DND-41 (cell line): ENCODE results near the gene IMMP1L.

Experiments used
- ATAC-seq: fragments of 200-7000 bp; cut with Tn5 transposase; 3 replicates; pipeline ENCODE4 v1.9.1; 2021; ENCODE audit warnings: low read depth; ENCODE audit not compliant: insufficient read depth
- DNase-seq: peaks from one replicate; pipeline ENCODE4 v3.0.0-alpha.2; 2020
- H2AFZ ChIP-seq: 2 replicates; pipeline ENCODE4 v1.6.0; 2012; ENCODE audit warnings: low read depth, low read length
- H3K27ac ChIP-seq: 2 replicates; pipeline ENCODE4 v1.5.1; 2012; ENCODE audit warnings: low read length, inconsistent platforms
- H3K27me3 ChIP-seq: fragments of 200-600 bp; sonication (generic); 2 replicates; pipeline ENCODE4 v1.6.0; 2012; ENCODE audit warnings: low read length, mild to moderate bottlenecking, inconsistent platforms; ENCODE audit not compliant: insufficient read depth, poor library complexity
- H3K36me3 ChIP-seq: 2 replicates; pipeline ENCODE4 v1.5.1; 2012; ENCODE audit warnings: low read length, inconsistent platforms; ENCODE audit not compliant: insufficient read depth
- H3K4me1 ChIP-seq: 2 replicates; pipeline ENCODE4 v1.5.1; 2012; ENCODE audit warnings: mild to moderate bottlenecking, low read length; ENCODE audit not compliant: insufficient read depth
- H3K4me2 ChIP-seq: 2 replicates; pipeline ENCODE4 v1.6.0; 2012; ENCODE audit warnings: mild to moderate bottlenecking, moderate library complexity, low read length, inconsistent platforms; ENCODE audit not compliant: insufficient read depth
- H3K4me3 ChIP-seq, 2 experiments: fragments of 200-600 bp in 1 of 2; shearing (Covaris generic) in 1 of 2; 2 replicates each; pipeline ENCODE4 v1.5.1; 2012 to 2016; ENCODE audit warnings: inconsistent platforms in 2 of 2, low read length in 2 of 2, mild to moderate bottlenecking in 2 of 2, low read depth in 1 of 2, moderate library complexity in 1 of 2
- H3K79me2 ChIP-seq: 2 replicates; pipeline ENCODE4 v1.6.0; 2012; ENCODE audit warnings: low read length, inconsistent platforms; ENCODE audit not compliant: insufficient read depth
- H3K9ac ChIP-seq: 2 replicates; pipeline ENCODE4 v1.6.0; 2012; ENCODE audit warnings: low read depth, mild to moderate bottlenecking, inconsistent platforms, low read length, moderate library complexity
- H3K9me3 ChIP-seq: 2 replicates; pipeline ENCODE4 v1.5.1; 2012; ENCODE audit warnings: low read length, moderate library complexity, mild to moderate bottlenecking, inconsistent platforms; ENCODE audit not compliant: insufficient read depth, severe bottlenecking
- H4K20me1 ChIP-seq: 2 replicates; pipeline ENCODE4 v1.6.0; 2012; ENCODE audit warnings: low read length; ENCODE audit not compliant: insufficient read depth
- EZH2 ChIP-seq: IDR thresholded peaks from 3 replicates; pipeline ENCODE4 v1.6.1; 2012; ENCODE audit warnings: borderline replicate concordance, low read depth, mild to moderate bottlenecking, moderate library complexity, low read length, inconsistent platforms; ENCODE audit not compliant: severe bottlenecking
- TF ChIP-seq, protein P1 (sequence below): IDR thresholded peaks from 2 replicates; pipeline ENCODE4 v1.5.1; 2012; ENCODE audit warnings: borderline replicate concordance, low read length, moderate library complexity, mild to moderate bottlenecking; ENCODE audit not compliant: poor library complexity, severe bottlenecking; ENCODE audit errors: extremely low read depth

Gene IMMP1L

DNA sequence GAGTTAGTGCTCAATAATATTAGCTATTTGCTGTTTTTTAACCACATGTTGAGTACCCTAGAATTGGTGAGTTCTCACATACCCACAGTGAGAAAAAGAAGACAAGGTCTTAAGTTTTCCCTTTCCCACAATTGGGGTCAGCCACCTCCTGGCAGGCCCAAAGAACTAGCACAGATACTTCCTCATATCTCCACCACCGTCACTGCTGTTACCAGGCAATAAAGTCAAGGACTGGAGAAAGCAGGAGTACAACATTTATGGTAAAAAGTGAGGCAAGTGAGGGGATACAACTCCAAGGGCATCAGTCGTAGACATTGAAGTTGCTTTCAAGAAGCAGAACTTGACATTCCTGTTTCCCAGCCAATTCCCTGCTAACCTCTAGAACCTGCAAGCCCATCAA lies 19.8 kb upstream of the IMMP1L start:
- Histone ChIP-seq H3K79me2 (no peaks in the 10 kb centered on the region), H3K27ac (no peak overlapping the region), H3K9ac (no peak overlapping the region), H3K27me3 (no peaks in the 10 kb centered on the region), H4K20me1 (no peaks in the 10 kb centered on the region), H2AFZ (no peak overlapping the region), H3K4me2 (no peak overlapping the region), H3K4me1 (no peaks in the 10 kb centered on the region), H3K9me3 (no peaks in the 10 kb centered on the region), H3K36me3 (no peaks in the 10 kb centered on the region), H3K4me3 (no peak overlapping the region)
- no peak for DNase-seq
- no peak for TF ChIP-seq EZH2
- TF ChIP-seq, protein P1, sequence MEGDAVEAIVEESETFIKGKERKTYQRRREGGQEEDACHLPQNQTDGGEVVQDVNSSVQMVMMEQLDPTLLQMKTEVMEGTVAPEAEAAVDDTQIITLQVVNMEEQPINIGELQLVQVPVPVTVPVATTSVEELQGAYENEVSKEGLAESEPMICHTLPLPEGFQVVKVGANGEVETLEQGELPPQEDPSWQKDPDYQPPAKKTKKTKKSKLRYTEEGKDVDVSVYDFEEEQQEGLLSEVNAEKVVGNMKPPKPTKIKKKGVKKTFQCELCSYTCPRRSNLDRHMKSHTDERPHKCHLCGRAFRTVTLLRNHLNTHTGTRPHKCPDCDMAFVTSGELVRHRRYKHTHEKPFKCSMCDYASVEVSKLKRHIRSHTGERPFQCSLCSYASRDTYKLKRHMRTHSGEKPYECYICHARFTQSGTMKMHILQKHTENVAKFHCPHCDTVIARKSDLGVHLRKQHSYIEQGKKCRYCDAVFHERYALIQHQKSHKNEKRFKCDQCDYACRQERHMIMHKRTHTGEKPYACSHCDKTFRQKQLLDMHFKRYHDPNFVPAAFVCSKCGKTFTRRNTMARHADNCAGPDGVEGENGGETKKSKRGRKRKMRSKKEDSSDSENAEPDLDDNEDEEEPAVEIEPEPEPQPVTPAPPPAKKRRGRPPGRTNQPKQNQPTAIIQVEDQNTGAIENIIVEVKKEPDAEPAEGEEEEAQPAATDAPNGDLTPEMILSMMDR, result no peak
- no peak for ATAC-seq

DNA sequence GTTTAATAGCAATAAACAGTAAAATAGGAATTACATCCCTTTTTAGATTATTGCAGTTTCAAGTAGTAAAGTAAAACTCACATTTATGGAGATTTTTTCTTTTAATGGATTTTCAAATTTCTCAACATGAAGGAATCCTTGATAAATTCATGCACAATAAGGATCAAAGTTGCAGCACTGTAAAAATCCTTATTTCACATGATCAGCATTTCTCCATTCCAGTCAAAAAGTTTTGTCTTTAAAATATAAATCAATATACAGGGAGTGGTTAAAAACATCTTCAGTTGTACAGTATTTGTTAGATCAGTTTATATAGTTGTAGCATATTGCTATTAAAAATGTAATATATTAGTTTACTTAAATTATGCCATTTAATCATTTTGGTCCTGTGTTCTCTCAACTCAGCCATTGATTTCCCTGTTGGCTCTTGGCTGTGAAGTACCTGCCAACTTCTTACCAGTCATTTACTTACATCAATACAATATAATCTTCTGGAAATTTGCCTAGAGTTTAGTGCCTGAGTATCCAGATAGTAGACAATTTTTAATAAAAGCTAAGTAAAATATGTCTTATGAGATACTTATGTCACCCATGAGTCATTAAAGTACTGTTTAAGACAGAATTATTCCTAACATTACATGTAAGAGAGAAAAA lies 12.2 kb upstream of the IMMP1L start:
- no peaks in the 10 kb centered on the region for H3K4me1 ChIP-seq
- H3K36me3 ChIP-seq, result no peaks in the 10 kb centered on the region
- ATAC-seq (no peak), DNase-seq (no peak)
- H4K20me1 ChIP-seq, result no peaks in the 10 kb centered on the region
- no peaks in the 10 kb centered on the region for H3K27me3 ChIP-seq
- H3K4me3 ChIP-seq, result no peak overlapping the region
- no peak overlapping the region for H3K9ac ChIP-seq
- H3K79me2 ChIP-seq, result no peaks in the 10 kb centered on the region
- no peak overlapping the region for H2AFZ ChIP-seq
- no peak overlapping the region for H3K4me2 ChIP-seq
- TF ChIP-seq, protein P1, result no peak
- no peak for TF ChIP-seq EZH2
- no peak overlapping the region for H3K27ac ChIP-seq
- H3K9me3 ChIP-seq, result no peaks in the 10 kb centered on the region

DNA sequence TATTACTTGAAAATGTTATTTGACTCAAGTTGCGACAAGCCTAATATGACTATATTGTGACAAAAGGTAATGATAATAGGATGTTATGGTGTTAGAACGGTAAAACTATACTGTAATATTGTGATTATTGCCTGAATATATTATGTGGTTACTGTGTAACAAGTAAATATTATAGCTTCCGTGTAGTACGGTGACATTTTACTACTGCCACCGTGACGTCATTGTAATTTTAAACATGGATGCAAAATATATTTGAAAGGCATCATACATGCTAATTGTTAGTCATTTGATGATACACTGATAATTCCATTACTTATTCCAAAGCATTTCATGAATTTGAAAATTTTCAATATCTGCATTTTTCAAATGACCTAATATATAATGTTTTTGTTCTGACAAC lies 2.7 kb upstream of the IMMP1L start:
- TF ChIP-seq EZH2, result no peak
- TF ChIP-seq, protein P1, result no peak
- no peak overlapping the region for H3K27ac ChIP-seq
- no peak overlapping the region for H3K9ac ChIP-seq
- H3K4me3 ChIP-seq, result no peak overlapping the region
- no peaks in the 10 kb centered on the region; the same call in 1 of the 2 replicates for H4K20me1 ChIP-seq
- no peaks in the 10 kb centered on the region for H3K27me3 ChIP-seq
- H3K9me3 ChIP-seq, result no peaks in the 10 kb centered on the region
- ATAC-seq (no peak), DNase-seq (no peak)
- H3K4me1 ChIP-seq, result peaks cover 36% of the 10 kb centered on the region
- peaks cover 53% of the 10 kb centered on the region for H3K79me2 ChIP-seq
- no peak overlapping the region for H2AFZ ChIP-seq
- no peaks in the 10 kb centered on the region for H3K36me3 ChIP-seq
- peak overlapping the region; percentile 70; the same call in 1 of the 2 replicates for H3K4me2 ChIP-seq
